Activated CD4-positive, alpha-beta T cell treated with anti-CD3 and anti-CD28 coated beads, Interleukin-2, amount 50 U/mL, for 16 hours (primary cell): ENCODE data around the gene ZNF91.
"Not testable (repeated sequence)": the region's sequence is repeated elsewhere in the genome, so short reads cannot be mapped to it uniquely, and the experiment has no call there.

Experiments used
- DNase-seq: peaks from one replicate; pipeline ENCODE4 v3.0.0-alpha.2; 2020

ZNF91 gene

DNA sequence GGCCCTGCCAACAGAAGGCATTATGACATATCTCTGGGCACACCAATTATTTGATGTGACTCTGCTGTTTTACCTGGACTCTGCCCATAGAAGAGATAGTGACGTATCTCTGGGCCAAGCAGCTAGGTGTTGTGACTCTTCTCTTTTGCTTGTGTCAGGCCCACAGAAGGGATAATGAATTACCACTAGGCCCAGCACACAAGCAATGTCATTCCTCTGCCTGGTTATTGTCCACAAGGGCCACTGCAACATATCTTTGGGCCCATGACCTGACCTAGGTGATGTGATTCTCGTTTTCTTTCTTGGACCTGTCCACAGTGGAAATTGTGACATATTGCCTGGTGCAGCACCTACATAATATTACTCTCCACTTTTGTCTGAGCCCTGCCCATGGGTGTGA is 80.0 kb downstream of the ZNF91 start:
- no peak for DNase-seq

DNA sequence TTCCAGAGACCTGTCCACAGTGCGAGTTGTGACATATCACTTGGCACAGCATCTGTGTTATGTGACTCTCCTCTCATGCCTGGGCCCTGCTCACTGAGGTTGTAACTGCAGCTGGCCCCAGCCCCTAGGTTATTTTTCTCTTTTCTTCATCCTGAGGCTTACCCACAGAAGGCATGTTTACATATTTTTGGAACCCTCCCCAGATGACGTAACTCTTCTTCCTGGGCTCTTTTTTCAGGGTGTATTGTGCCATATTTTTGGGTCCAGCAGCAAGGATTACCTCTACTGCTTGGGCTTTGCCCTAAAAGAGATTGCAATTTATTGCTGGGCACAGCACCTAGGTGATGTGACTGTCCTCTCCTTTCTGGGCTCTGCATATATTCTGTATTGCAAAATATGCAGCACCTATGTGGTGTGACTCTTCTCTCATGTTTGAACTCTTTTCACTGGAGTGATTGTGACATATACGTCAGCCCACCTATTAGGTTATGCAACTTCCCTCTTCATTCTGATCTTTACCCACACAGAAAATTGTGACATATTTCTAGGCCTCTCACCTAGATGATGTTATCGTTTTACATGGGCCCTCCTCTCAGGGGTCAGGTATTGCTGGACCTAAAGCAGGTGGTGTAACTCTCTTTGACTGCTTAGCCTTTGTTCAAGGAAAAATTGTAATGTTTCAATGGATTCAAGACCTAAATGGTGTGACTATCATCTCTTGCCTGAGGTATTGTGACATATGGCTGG is 80.6 kb downstream of the ZNF91 start:
- DNase-seq, result no peak

DNA sequence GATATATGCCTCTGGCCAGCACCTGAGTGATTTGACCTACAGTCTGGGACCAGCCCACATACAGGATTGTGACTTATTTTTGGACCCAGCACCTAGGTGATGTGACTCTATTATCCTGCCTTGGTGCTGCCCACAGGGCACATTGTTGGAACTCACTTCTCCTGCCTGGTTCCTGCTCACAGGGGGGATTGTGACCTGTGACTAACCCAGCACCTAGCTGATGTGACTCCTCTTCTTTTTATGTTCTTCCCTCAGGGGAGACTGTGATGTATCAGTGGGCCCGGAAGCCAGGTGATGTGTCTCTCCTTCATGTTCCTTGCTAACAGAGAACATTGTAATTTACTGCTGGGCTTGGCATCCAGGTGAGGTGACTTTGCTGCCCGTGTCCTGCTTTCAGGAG is 82.1 kb downstream of the ZNF91 start:
- DNase-seq, result no peak

DNA sequence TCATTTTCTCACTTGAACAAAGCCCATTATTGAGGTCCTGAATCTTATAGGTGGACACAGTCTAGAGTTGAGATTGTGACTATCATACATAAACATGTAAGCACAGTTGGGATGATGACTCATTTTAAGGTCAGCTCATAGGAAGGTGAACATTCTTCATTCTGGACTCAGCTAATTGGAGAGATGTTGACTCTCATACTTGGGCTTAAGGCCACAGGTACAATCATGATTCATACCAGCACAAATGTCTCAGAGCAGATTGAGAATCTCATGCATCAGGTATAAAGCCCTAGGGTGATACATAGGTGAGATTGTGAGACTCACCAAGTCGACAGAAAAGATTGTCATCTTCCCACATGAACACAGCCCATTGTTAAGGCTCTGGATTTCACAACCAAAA is 82.8 kb downstream of the ZNF91 start:
- DNase-seq, result no peak

GRCh38 chr19:23311551-23311950 is 83.7 kb downstream of the ZNF91 start:
- no peak for DNase-seq

DNA sequence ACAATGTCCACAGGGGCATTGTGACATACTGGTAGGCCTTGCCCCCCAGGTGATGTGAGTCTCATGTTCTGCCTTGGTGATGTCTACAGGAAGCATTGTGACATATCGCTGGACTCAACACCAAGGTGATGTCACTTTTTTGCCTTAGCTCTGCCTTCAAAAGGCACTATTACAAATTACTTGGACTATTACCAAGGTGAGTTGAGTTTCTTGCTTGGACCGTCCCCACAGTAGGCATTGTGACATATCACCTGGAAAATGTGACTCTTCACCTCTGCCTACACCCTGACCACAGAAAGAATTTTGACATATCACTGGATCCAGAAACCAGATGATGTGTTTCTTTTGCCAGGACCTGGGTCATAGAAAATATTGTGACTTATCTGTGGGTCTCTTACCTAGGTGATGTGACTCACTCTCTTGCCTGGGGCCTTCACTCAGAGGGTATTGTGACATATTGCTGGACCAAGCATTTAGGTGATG is 84.5 kb downstream of the ZNF91 start:
- DNase-seq, result no peak

DNA sequence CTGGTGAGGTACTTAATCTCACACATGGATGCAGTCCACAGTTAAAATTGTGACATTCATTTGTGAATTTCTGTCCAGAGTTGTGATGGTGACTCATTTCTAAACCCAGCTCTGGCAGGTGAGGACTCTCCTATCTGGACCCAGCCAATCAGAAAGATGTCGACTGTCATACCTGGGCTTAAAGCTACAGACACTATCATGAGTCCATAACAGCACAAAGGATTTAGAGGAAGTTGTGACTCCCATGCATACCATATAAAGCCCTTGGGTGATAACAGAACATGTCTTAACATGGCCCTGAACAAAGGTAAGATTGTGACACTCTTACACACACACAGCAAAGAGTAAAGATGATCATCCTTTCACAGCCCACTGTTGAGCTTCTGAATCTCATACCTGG is 85.3 kb downstream of the ZNF91 start:
- no peak for DNase-seq

DNA sequence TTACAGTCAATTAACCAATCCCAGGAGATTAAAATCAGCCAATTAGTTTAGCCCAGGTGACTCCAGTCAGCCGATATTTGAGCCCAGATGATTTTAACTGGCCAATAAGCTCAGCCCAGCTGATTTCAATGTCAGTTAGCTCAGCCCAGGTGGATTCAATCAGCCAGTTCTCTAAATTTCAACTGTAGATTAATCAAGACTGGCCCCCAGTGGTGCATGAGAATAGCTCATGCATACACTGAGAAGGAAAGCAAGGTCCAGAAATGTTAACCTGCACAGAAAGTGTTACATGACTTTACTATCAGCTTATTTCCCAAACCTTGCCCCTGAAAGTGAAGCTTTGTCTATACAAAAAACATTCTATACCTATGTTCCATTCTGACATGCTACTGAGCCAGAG is 89.7 kb downstream of the ZNF91 start:
- no peak for DNase-seq

DNA sequence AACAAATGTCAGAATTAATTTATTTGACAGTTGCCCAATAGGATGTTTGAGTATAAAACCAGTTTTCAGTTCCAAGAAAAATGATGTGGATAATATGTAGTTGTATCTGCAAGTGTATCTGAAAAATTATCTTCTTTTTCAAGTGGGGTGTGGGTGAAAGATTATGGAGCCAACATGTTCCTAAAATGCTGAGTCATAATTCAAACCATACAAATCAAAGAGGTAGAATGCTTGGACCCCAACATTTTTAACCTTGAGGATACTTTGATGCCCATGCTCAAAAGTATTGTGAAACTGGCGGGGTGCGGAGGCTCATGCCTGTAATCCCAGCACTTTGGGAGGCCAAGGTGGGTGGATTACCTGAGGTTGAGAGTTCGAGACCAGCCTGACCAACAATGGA is 91.0 kb downstream of the ZNF91 start:
- no peak for DNase-seq

DNA sequence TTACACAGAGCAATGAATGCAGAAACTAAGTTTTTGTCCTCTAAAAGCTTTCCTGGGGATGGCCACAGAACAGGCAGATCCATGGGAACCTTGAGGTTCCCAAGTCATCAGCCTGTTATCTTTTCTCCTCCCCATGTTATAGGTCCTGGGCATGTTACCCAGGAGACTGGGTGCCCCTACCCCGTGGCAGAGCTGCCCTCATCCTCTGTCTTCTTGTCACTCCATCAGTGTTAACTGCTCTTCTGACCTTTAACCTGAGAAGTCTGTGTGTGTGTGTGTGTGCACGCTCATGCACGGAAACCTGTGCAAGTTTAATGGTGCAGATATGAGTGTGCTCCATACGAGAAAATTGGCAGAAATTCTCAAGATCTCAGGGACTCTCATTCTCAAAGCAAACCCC is 101.1 kb downstream of the ZNF91 start:
- no peak for DNase-seq

- DNase-seq, result not testable (repeated sequence)
These were observed 105.3 kb downstream of the ZNF91 start for GRCh38 chr19:23289966-23290365.
